ENCODE measurements around the gene SPRTN.

SPRTN gene

DNA sequence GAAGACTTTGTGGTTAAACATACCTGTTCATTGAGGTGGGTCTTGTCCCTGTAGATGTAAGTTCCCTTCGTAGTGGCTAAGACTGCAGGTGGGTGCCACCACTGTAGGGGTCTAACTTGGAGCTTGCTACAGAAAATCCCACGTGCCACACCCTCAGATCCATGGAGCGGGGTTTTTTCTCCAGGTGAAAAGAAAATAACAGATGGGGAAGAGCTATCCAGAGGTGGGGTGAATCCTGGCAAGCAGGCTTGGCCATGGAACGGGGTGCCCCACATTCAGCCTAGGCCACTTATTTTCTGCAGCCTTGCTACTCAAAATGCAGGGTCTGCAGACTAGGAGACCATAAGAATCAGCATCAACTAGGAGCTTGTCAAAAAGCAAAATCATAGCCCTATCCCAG, 24.4 kb upstream of the SPRTN start:
- TF ChIP-seq, protein P1, sequence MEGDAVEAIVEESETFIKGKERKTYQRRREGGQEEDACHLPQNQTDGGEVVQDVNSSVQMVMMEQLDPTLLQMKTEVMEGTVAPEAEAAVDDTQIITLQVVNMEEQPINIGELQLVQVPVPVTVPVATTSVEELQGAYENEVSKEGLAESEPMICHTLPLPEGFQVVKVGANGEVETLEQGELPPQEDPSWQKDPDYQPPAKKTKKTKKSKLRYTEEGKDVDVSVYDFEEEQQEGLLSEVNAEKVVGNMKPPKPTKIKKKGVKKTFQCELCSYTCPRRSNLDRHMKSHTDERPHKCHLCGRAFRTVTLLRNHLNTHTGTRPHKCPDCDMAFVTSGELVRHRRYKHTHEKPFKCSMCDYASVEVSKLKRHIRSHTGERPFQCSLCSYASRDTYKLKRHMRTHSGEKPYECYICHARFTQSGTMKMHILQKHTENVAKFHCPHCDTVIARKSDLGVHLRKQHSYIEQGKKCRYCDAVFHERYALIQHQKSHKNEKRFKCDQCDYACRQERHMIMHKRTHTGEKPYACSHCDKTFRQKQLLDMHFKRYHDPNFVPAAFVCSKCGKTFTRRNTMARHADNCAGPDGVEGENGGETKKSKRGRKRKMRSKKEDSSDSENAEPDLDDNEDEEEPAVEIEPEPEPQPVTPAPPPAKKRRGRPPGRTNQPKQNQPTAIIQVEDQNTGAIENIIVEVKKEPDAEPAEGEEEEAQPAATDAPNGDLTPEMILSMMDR (conservative IDR thresholded peaks at IDR 0.05) = no peak
- H3K27ac ChIP-seq = no peak overlapping the region

DNA sequence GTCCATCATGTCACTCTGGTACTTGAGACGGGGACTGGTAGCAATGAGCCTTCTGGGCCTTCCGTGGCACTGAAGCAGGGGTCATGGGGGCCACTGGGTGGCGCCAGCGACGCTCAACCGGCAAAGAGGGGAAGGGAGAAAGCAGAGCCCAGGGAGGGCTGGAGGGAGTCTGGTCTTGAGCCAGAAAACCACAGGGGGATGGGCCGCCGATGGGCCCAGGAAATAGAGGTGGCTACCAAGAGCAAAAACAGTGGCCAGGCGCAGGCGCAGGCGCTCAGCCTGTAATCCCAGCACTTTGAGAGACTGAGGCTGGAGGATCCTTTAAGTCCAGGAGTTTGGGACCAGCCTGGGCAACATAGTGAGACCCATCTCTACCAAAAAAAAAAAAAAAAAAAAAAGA, 22.2 kb upstream of the SPRTN start:
- H3K27ac ChIP-seq = no peak overlapping the region
- TF ChIP-seq, protein P1 (conservative IDR thresholded peaks at IDR 0.05) = peak; percentile 65

DNA sequence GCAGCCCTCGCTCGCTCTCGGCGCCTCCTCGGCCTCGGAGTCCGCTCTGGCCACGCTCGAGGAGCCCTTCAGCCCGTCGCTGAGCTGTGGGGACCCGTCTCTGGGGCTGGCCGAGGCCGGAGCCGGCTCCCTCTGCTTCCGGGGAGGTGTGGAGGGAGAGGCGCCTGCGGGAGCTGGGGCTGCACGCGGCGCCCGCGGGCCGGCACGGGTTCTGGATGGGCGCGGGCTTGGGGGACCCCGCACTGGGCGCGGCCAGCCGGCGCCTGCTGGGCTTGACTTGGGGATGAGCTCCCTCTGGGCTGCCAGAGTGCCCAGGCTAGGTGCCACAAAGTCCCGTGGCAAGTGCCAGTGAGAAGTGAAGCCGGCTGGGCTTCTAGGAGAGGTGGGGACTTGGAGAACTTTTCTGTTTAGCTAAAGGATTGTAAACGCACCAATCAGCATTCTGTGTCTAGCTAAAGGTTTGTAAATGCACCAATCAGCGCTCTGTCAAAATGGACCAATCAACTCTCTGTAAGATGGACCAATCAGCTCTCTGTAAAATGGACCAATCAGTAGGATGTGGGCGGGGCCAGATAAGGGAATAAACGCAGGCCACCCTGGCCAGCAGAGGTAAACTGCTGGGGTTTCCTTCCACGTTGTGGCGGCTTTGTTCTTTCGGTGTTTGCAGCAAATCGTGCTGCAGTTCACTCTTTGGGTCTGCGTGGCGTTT, 20.6 kb upstream of the SPRTN start:
- H3K27ac ChIP-seq = no peak overlapping the region
- TF ChIP-seq, protein P1 (conservative IDR thresholded peaks at IDR 0.05) = no peak

DNA sequence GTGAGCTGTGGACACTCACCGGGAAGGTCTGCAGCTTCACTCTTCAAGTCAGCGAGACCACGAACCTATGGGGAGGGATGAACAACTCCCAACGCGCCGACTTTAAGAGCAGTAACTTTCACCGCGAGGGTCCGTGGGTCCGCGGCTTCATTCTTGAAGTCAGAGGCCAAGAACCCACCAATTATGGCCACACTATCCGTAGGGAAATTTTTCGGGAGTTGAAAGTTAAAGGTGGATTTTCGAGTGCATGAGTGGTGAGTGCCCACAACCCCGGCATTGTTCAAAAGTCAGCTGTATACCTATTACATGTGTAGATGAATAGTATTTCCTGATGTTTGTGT, 20.1 kb upstream of the SPRTN start:
- TF ChIP-seq, protein P1 (conservative IDR thresholded peaks at IDR 0.05) = no peak
- no peak overlapping the region for H3K27ac ChIP-seq

DNA sequence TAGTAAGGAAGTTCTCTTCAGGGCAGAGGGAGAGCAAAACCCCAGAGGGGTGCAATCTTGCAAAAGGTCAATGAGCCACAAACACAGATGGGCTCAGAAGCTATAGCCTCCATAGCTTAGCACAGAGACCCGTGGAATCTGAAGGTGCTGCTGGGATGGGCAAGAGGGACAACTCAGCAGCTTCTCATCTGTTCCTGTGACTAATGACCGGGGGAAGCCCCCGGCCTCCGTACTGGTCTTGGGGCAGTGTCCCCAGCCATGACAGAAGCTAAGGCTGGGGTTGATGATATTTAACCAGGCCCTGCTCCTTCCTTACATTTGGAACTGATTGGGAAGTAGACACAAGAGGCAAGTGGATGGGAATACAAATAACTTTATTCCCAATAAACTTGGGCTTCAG, 19.5 kb upstream of the SPRTN start:
- H3K27ac ChIP-seq = no peak overlapping the region
- TF ChIP-seq, protein P1 (conservative IDR thresholded peaks at IDR 0.05) = no peak

DNA sequence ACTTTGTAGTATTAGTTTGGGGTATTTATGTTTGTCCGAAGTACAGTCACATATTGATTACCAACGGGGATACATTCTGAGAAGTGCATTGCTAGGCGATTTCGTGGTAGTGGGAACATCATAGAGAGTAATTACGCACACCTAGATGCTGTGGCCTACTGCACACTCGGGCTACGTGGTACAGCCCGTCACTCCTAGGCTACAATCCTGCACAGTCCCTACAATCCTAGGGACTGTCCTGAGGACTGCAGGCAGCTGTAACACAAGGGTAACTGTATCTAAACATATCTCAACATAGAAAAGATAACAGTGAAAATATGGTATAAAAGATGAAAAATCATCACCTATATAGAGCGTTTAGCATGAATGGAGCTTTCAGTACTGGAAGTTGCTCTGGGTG, 19.0 kb upstream of the SPRTN start:
- TF ChIP-seq, protein P1 (conservative IDR thresholded peaks at IDR 0.05) = no peak

DNA sequence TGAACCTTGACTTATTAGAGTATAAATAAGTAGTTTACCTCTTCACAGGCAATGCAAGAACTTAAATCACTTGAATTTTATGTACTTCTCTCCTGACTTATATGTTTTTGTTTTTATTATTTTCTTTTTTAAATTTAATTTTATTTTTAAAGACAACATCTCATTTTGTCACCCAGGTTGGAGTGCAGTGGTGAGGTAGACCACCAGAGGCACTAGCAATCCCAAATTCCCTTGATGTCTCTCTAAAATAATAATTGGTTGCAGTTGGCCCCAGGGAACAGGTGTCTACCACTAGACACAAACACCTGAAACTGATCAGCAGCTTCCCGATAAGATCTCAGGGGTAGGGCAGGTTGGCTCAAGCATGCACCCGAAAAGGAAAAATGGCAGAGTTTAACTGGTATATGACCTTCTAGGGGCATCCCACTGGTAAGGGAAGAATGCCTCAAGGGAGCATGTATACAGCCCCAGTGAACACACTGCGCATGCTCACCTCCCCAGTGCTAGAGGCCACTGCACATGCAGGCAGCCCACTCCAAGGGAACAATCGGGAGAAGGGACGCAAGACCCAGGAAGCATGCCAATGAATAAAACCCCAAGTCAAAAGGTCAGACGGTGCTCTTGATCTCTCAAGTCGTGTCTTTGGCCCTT, 15.1 kb upstream of the SPRTN start:
- TF ChIP-seq, protein P1 (conservative IDR thresholded peaks at IDR 0.05) = no peak
- no peak overlapping the region for H3K27ac ChIP-seq

More for the DNA sequence above, 19.0 kb upstream of the SPRTN start:
- H3K27ac ChIP-seq = no peak overlapping the region

Data from VCaP (cell line).